OCI-LY1 (cell line): ENCODE data around the gene GSX2.

Source experiments
- CTCF ChIP-seq: fragments of 200-600 bp; sonication (generic), shearing (Covaris generic); IDR thresholded peaks from 2 replicates; pipeline ENCODE4 v1.5.1; 2017; ENCODE audit warnings: mild to moderate bottlenecking, antibody characterized with exemption, low read length, moderate library complexity, mixed read lengths
- EZH2 ChIP-seq: fragments of 200-600 bp; sonication (generic), shearing (Covaris generic); IDR thresholded peaks from 2 replicates; pipeline ENCODE4 v1.8.0; 2017; ENCODE audit warnings: borderline replicate concordance, mixed run types, mild to moderate bottlenecking, antibody characterized with exemption, low read length, moderate library complexity, mixed read lengths

GRCh38 chr4:54050214-54050904 lies 49.6 kb upstream of the GSX2 start:
- TF ChIP-seq CTCF = no peak
- no peak for TF ChIP-seq EZH2
